SK-N-SH treated with all-trans-retinoic acid at 6 μM for 48 hours (cell line): ENCODE measurements around the gene PALD1.

Source experiments
- ATAC-seq: fragments of 200-7000 bp; cut with Tn5 transposase; 3 replicates; pipeline ENCODE4 v1.9.1; 2020; ENCODE audit warnings: mild to moderate bottlenecking, moderate library complexity
- ARNTL ChIP-seq: fragments of 450-650 bp; formaldehyde crosslinking; IDR thresholded peaks from 2 replicates; pipeline ENCODE4 v1.5.0; 2020; ENCODE audit warnings: low read depth, mild to moderate bottlenecking, moderate library complexity, borderline replicate concordance
- BACH2 ChIP-seq: fragments of 250-450 bp; sonication (Bioruptor Pico); IDR thresholded peaks from 2 replicates; pipeline ENCODE4 v1.9.0; 2021; ENCODE audit warnings: mild to moderate bottlenecking, borderline replicate concordance
- CSDC2 ChIP-seq: fragments of 250-450 bp; sonication (Bioruptor Pico); IDR thresholded peaks from 2 replicates; pipeline ENCODE4 v1.5.0; 2020; ENCODE audit warnings: mild to moderate bottlenecking, moderate library complexity
- ESRRG ChIP-seq: fragments of 250-450 bp; sonication (Bioruptor Pico); IDR thresholded peaks from 2 replicates; pipeline ENCODE4 v1.6.1; 2021; ENCODE audit warnings: mild to moderate bottlenecking
- OSR1 ChIP-seq: fragments of 250-450 bp; sonication (Bioruptor Pico); IDR thresholded peaks from 2 replicates; pipeline ENCODE4 v1.8.0; 2022; ENCODE audit warnings: moderate library complexity, mild to moderate bottlenecking, inconsistent platforms
- PPARA ChIP-seq: fragments of 250-450 bp; sonication (Bioruptor Pico); IDR thresholded peaks from 2 replicates; pipeline ENCODE4 v1.5.0; 2020; ENCODE audit warnings: mild to moderate bottlenecking, borderline replicate concordance
- RARB ChIP-seq: fragments of 250-450 bp; sonication (Bioruptor Pico); IDR thresholded peaks from 2 replicates; pipeline ENCODE4 v1.8.0; 2021; ENCODE audit warnings: mild to moderate bottlenecking, moderate library complexity
- SNAI2 ChIP-seq: fragments of 250-450 bp; sonication (Bioruptor Pico); IDR thresholded peaks from 2 replicates; pipeline ENCODE4 v1.5.0; 2020; ENCODE audit warnings: mild to moderate bottlenecking, moderate library complexity
- TCF4 ChIP-seq: fragments of 250-450 bp; sonication (Bioruptor Pico); IDR thresholded peaks from 2 replicates; pipeline ENCODE4 v1.8.0; 2021; ENCODE audit warnings: mild to moderate bottlenecking, moderate library complexity, borderline replicate concordance
- ZFP3 ChIP-seq: fragments of 250-450 bp; sonication (Bioruptor Pico); IDR thresholded peaks from 2 replicates; pipeline ENCODE4 v1.5.0; 2020; ENCODE audit warnings: mild to moderate bottlenecking, moderate library complexity
- ZFP30 ChIP-seq: fragments of 450-650 bp; formaldehyde crosslinking; IDR thresholded peaks from 2 replicates; pipeline ENCODE4 v1.5.0; 2022; ENCODE audit warnings: mild to moderate bottlenecking, moderate library complexity
- ZNF565 ChIP-seq: fragments of 450-650 bp; formaldehyde crosslinking; conservative IDR thresholded peaks from 2 replicates; pipeline ENCODE4 v1.5.0; 2020; ENCODE audit warnings: low read depth, mild to moderate bottlenecking, moderate library complexity
- ZNF70 ChIP-seq: fragments of 450-650 bp; formaldehyde crosslinking; IDR thresholded peaks from 2 replicates; pipeline ENCODE4 v1.5.0; 2020; ENCODE audit warnings: mild to moderate bottlenecking, moderate library complexity
- ZNF8 ChIP-seq: fragments of 450-650 bp; formaldehyde crosslinking; IDR thresholded peaks from 2 replicates; pipeline ENCODE4 v1.5.0; 2020; ENCODE audit warnings: mild to moderate bottlenecking, moderate library complexity
- TF ChIP-seq, protein P1 (sequence below): fragments of 250-450 bp; sonication (Bioruptor Pico); IDR thresholded peaks from 2 replicates; pipeline ENCODE4 v1.8.0; 2020; ENCODE audit warnings: mild to moderate bottlenecking, moderate library complexity, borderline replicate concordance
- TF ChIP-seq, protein P2 (sequence below): fragments of 250-450 bp; sonication (Bioruptor Pico); IDR thresholded peaks from 2 replicates; pipeline ENCODE4 v1.5.1; 2021; ENCODE audit warnings: mild to moderate bottlenecking, moderate library complexity
- TF ChIP-seq, protein P3 (sequence below): fragments of 250-450 bp; sonication (Bioruptor Pico); IDR thresholded peaks from 2 replicates; pipeline ENCODE4 v1.5.0; 2020; ENCODE audit warnings: mild to moderate bottlenecking, moderate library complexity
- TF ChIP-seq, protein P4 (sequence below): fragments of 250-450 bp; sonication (Bioruptor Pico); IDR thresholded peaks from 2 replicates; pipeline ENCODE4 v1.5.1; 2020; ENCODE audit warnings: low read depth, mild to moderate bottlenecking, moderate library complexity

The PALD1 gene

DNA sequence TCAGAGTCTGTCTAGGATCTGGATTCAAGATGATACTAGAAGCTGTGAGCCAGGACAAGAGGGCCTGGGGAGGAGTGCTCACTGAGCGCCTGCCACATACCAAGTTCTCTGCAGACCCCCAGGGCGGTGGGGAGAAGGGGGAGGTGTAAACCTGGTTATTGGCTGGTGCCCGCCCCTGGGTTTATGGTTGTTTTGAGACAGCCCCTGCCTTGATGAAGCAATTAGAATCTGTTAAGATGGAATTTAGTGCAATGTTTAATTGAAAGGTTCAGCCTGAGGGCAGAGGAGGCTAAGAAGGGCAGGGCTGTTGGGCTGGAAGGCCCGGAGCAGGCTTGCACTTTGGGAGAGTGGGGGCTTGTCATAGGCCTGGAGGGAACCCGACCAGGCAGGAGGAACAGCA, 81.3 kb downstream of the PALD1 start:
- no peak for ATAC-seq
- no peak for TF ChIP-seq ZNF8

DNA sequence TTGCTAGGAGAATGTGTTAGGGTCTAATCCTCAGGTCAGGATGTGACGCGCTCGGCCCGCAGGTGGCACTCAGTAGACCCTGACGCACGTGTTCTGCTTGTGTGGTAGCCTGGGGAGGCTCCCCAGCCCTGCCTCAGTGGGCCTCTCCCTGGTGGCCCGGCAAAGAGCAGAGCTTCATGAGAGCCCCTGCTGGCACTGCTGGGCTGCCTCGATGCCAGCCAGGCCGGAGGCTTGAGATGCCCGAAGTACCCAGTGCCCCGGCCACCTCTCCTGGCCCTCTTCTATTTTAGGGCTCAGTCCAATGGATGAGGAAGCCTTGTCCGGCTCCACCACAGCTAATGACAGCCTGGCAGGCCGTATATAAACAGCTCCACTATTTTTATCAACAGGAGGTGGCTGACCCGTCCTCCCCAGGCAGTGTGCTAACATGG, 82.0 kb downstream of the PALD1 start:
- ATAC-seq = no peak
- no peak for TF ChIP-seq ZNF565 (CRISPR knock-in tag)
- TF ChIP-seq, protein P1, sequence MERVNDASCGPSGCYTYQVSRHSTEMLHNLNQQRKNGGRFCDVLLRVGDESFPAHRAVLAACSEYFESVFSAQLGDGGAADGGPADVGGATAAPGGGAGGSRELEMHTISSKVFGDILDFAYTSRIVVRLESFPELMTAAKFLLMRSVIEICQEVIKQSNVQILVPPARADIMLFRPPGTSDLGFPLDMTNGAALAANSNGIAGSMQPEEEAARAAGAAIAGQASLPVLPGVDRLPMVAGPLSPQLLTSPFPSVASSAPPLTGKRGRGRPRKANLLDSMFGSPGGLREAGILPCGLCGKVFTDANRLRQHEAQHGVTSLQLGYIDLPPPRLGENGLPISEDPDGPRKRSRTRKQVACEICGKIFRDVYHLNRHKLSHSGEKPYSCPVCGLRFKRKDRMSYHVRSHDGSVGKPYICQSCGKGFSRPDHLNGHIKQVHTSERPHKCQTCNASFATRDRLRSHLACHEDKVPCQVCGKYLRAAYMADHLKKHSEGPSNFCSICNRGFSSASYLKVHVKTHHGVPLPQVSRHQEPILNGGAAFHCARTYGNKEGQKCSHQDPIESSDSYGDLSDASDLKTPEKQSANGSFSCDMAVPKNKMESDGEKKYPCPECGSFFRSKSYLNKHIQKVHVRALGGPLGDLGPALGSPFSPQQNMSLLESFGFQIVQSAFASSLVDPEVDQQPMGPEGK (CRISPR knock-in tag) = no peak
- TF ChIP-seq, all 23 proteins: peak for 0

DNA sequence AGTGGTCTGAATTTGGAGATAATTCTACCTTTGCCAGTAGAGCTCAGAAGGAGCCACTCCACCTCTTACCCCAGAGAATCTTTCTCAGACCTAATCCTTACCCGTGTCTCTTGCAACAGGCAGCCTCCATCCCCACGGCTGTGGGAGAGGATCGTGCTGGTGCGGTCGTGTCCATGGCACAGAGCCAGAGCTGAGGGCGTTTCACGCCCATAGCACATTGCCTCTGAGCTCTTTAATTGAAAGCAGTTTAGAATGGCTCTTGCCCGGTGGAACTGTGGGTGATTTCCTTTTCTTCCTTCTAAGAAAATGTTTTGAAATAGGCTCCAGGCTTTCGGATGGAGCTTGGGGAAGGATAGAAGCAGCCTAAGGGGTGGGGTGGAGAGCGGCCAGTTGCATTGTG, 82.5 kb downstream of the PALD1 start:
- TF ChIP-seq TCF4 = no peak
- no peak for TF ChIP-seq ESRRG (CRISPR knock-in tag)
- TF ChIP-seq, protein P1 (CRISPR knock-in tag) = no peak
- no peak for TF ChIP-seq OSR1 (CRISPR knock-in tag)
- TF ChIP-seq BACH2 (CRISPR knock-in tag) = no peak
- TF ChIP-seq, protein P2, sequence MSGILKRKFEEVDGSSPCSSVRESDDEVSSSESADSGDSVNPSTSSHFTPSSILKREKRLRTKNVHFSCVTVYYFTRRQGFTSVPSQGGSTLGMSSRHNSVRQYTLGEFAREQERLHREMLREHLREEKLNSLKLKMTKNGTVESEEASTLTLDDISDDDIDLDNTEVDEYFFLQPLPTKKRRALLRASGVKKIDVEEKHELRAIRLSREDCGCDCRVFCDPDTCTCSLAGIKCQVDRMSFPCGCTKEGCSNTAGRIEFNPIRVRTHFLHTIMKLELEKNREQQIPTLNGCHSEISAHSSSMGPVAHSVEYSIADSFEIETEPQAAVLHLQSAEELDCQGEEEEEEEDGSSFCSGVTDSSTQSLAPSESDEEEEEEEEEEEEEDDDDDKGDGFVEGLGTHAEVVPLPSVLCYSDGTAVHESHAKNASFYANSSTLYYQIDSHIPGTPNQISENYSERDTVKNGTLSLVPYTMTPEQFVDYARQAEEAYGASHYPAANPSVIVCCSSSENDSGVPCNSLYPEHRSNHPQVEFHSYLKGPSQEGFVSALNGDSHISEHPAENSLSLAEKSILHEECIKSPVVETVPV = no peak
- TF ChIP-seq RARB (CRISPR knock-in tag) = no peak
- no peak for TF ChIP-seq CSDC2 (CRISPR knock-in tag)
- no peak for TF ChIP-seq ZFP30 (CRISPR knock-in tag)
- TF ChIP-seq ZNF70 (CRISPR knock-in tag) = no peak
- TF ChIP-seq SNAI2 (CRISPR knock-in tag) = no peak
- no peak for TF ChIP-seq ZNF8
- TF ChIP-seq, protein P3, sequence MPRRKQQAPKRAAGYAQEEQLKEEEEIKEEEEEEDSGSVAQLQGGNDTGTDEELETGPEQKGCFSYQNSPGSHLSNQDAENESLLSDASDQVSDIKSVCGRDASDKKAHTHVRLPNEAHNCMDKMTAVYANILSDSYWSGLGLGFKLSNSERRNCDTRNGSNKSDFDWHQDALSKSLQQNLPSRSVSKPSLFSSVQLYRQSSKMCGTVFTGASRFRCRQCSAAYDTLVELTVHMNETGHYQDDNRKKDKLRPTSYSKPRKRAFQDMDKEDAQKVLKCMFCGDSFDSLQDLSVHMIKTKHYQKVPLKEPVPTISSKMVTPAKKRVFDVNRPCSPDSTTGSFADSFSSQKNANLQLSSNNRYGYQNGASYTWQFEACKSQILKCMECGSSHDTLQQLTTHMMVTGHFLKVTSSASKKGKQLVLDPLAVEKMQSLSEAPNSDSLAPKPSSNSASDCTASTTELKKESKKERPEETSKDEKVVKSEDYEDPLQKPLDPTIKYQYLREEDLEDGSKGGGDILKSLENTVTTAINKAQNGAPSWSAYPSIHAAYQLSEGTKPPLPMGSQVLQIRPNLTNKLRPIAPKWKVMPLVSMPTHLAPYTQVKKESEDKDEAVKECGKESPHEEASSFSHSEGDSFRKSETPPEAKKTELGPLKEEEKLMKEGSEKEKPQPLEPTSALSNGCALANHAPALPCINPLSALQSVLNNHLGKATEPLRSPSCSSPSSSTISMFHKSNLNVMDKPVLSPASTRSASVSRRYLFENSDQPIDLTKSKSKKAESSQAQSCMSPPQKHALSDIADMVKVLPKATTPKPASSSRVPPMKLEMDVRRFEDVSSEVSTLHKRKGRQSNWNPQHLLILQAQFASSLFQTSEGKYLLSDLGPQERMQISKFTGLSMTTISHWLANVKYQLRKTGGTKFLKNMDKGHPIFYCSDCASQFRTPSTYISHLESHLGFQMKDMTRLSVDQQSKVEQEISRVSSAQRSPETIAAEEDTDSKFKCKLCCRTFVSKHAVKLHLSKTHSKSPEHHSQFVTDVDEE (CRISPR knock-in tag) = no peak
- ATAC-seq = no peak

DNA sequence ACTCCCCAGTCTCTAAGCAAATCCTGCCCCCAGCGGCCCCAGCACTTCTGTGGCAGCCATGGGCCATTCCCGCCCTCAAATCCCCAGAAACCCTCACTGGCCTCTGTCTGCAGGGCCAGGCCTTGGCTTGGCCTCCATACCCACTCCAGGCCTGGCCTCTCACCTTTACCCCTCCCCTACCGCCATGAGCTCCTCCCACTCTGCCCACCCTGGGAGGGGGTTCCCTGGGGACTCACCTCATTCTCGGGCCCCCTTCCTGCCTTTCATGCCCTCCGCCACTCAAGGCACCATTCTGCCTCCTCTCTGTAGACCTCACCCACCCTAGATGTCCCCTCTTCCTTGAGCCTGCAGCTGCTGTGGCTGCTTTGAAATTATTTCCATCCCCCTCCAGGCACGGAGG, 83.0 kb downstream of the PALD1 start:
- no peak for ATAC-seq
- TF ChIP-seq PPARA = no peak
- TF ChIP-seq ZFP30 (CRISPR knock-in tag) = no peak
- TF ChIP-seq, protein P2 = no peak
- TF ChIP-seq TCF4 = no peak
- TF ChIP-seq, protein P1 (CRISPR knock-in tag) = no peak
- no peak for TF ChIP-seq ZFP3 (CRISPR knock-in tag)
- no peak for TF ChIP-seq ARNTL
- no peak for TF ChIP-seq OSR1 (CRISPR knock-in tag)
- no peak for TF ChIP-seq RARB (CRISPR knock-in tag)
- no peak for TF ChIP-seq ESRRG (CRISPR knock-in tag)
- TF ChIP-seq, protein P4, sequence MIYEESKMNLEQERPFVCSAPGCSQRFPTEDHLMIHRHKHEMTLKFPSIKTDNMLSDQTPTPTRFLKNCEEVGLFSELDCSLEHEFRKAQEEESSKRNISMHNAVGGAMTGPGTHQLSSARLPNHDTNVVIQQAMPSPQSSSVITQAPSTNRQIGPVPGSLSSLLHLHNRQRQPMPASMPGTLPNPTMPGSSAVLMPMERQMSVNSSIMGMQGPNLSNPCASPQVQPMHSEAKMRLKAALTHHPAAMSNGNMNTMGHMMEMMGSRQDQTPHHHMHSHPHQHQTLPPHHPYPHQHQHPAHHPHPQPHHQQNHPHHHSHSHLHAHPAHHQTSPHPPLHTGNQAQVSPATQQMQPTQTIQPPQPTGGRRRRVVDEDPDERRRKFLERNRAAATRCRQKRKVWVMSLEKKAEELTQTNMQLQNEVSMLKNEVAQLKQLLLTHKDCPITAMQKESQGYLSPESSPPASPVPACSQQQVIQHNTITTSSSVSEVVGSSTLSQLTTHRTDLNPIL (CRISPR knock-in tag) = no peak
- no peak for TF ChIP-seq CSDC2 (CRISPR knock-in tag)
- TF ChIP-seq, protein P3 (CRISPR knock-in tag) = no peak
- TF ChIP-seq ZNF565 (CRISPR knock-in tag) = no peak
- no peak for TF ChIP-seq ZNF8
